Stimulated activated CD8-positive, alpha-beta memory T cell treated with anti-CD3 and anti-CD28 coated beads, Interleukin-2, amount 100 ng/mL, for 1 hour (primary cell): Measurements from ENCODE around the gene CHST14.

ENCODE experiments used
- DNase-seq, 2 donors: peaks; one replicate each; pipeline ENCODE4 v3.0.0-alpha.2; 2020; ENCODE audit warnings: low read depth in 2 of 2

Gene CHST14

GRCh38 chr15:40489274-40490175, 18.7 kb downstream of the CHST14 start:
- DNase-seq: no peak

GRCh38 chr15:40493089-40493840, 22.5 kb downstream of the CHST14 start:
- DNase-seq: no peak

- no peak for DNase-seq
Measured at GRCh38 chr15:40495516-40495915, 24.7 kb downstream of the CHST14 start.

- no peak for DNase-seq
Measured at GRCh38 chr15:40498418-40498817, 27.6 kb downstream of the CHST14 start.

- no peak for DNase-seq
Measured at GRCh38 chr15:40498891-40499290, 28.1 kb downstream of the CHST14 start.

- DNase-seq: no peak
Measured at GRCh38 chr15:40499931-40500330, 29.1 kb downstream of the CHST14 start.

GRCh38 chr15:40500568-40501330, 30.0 kb downstream of the CHST14 start:
- DNase-seq: no peak

GRCh38 chr15:40501487-40501886, 30.7 kb downstream of the CHST14 start:
- no peak for DNase-seq

GRCh38 chr15:40506964-40507571, 36.3 kb downstream of the CHST14 start:
- DNase-seq: peak; percentile 21 to 36

GRCh38 chr15:40508216-40508615, 37.4 kb downstream of the CHST14 start:
- DNase-seq: no peak

GRCh38 chr15:40510201-40510600, 39.4 kb downstream of the CHST14 start:
- no peak for DNase-seq

GRCh38 chr15:40511093-40511471, 40.3 kb downstream of the CHST14 start:
- no peak for DNase-seq

GRCh38 chr15:40511472-40512133, 40.8 kb downstream of the CHST14 start:
- DNase-seq: no peak

GRCh38 chr15:40512440-40512839, 41.7 kb downstream of the CHST14 start:
- DNase-seq: no peak

- DNase-seq: no peak
Measured at GRCh38 chr15:40513609-40514008, 42.8 kb downstream of the CHST14 start.

- no peak for DNase-seq
Measured at GRCh38 chr15:40516322-40516721, 45.5 kb downstream of the CHST14 start.
